Keratinocyte (primary cell): ENCODE data around the gene POLR1H.

Source experiments
- CTCF ChIP-seq, 3 experiments: IDR thresholded peaks in 1 of 3; conservative IDR thresholded peaks in 1 of 3; optimal IDR thresholded peaks in 1 of 3; 2 replicates in 2 of 3; 3 replicates in 1 of 3; pipeline versions ENCODE3 to v1.5.1; 2011; ENCODE audit warnings: low read length in 3 of 3, mild to moderate bottlenecking in 3 of 3, moderate library complexity in 2 of 3, control low read depth in 1 of 3, inconsistent platforms in 1 of 3; ENCODE audit not compliant: insufficient read depth in 2 of 3; ENCODE audit errors: extremely low read depth in 1 of 3
- EZH2 ChIP-seq: IDR thresholded peaks from one replicate; pipeline ENCODE4 v1.6.1; 2012; ENCODE audit warnings: inconsistent platforms, mild to moderate bottlenecking, low read length, moderate library complexity

GRCh38 chr6:30053682-30054081 is 7.4 kb upstream of the POLR1H start:
- TF ChIP-seq CTCF (optimal IDR thresholded peaks at IDR 0.05 in 1 of 3, IDR thresholded peaks at IDR 0.05 in 1 of 3, conservative IDR thresholded peaks at IDR 0.05 in 1 of 3; ENCODE audit: extremely low read depth in 1 of 3, insufficient read depth in 2 of 3, low read length in 3 of 3), result no peak
- no peak for TF ChIP-seq EZH2
